ENCODE results near the gene TNFAIP6. TPM values are rescaled to one million over a fixed set of nuclear protein-coding genes. Genes with fewer than 3 reads are reported as not detected.

TNFAIP6 gene
- total RNA-seq, 4 donors from 2014 or later = 0.33 to 1.1 (median 0.83) TPM; not detected in 1

- Histone ChIP-seq H3K27ac (no peak overlapping the region), H3K36me3 (no peaks in the 10 kb centered on the region), H3K4me3 (replicated peaks in 1 of 3) (no peak overlapping the region), H3K27me3 (no peaks in the 10 kb centered on the region), H3K4me1 (no peaks in the 10 kb centered on the region), H3K9me3 (no peaks in the 10 kb centered on the region)
- WGBS, 2 donors = 73 to 85% methylated on average over 4 of the region's 4 CpGs
- TF ChIP-seq CTCF (IDR thresholded peaks at IDR 0.05) (no peak), POLR2A (IDR thresholded peaks at IDR 0.05) (no peak)
- intact Hi-C loops (cut with DNase I) = no loop called here
- no peak for DNase-seq
Measured at GRCh38 chr2:151359768-151360461, 2.5 kb downstream of the TNFAIP6 start.

- Histone ChIP-seq H3K27ac (no peak overlapping the region), H3K36me3 (no peaks in the 10 kb centered on the region), H3K4me3 (replicated peaks in 1 of 3) (no peak overlapping the region), H3K9me3 (no peaks in the 10 kb centered on the region), H3K4me1 (no peaks in the 10 kb centered on the region), H3K27me3 (no peaks in the 10 kb centered on the region)
- no peak for TF ChIP-seq CTCF (IDR thresholded peaks at IDR 0.05)
- no peak for TF ChIP-seq POLR2A (IDR thresholded peaks at IDR 0.05)
- intact Hi-C loops (cut with DNase I) = no loop called here
- 89 to 90% methylated on average over 3 of the region's 3 CpGs for WGBS, 2 donors
- no peak for DNase-seq
Measured at GRCh38 chr2:151361674-151362370, 4.4 kb downstream of the TNFAIP6 start.

- Histone ChIP-seq H3K4me3 (replicated peaks in 1 of 3) (no peak overlapping the region), H3K36me3 (no peaks in the 10 kb centered on the region), H3K27ac (no peak overlapping the region), H3K9me3 (no peaks in the 10 kb centered on the region), H3K27me3 (no peaks in the 10 kb centered on the region), H3K4me1 (no peaks in the 10 kb centered on the region)
- WGBS, 2 donors = 60 to 83% methylated on average over 8 of the region's 8 CpGs
- no peak for DNase-seq
- TF ChIP-seq POLR2A (IDR thresholded peaks at IDR 0.05) (no peak), CTCF (IDR thresholded peaks at IDR 0.05) (no peak)
- intact Hi-C loops (cut with DNase I) = no loop called here
Measured at GRCh38 chr2:151363709-151364108, 6.3 kb downstream of the TNFAIP6 start.

- H3K4me3 ChIP-seq (replicated peaks in 1 of 3) = no peak overlapping the region
- no peaks in the 10 kb centered on the region for H3K9me3 ChIP-seq
- no peak for DNase-seq
- no peaks in the 10 kb centered on the region for H3K4me1 ChIP-seq
- no peak for TF ChIP-seq POLR2A (IDR thresholded peaks at IDR 0.05)
- no peak for TF ChIP-seq CTCF (IDR thresholded peaks at IDR 0.05)
- H3K36me3 ChIP-seq = no peaks in the 10 kb centered on the region
- no peak overlapping the region for H3K27ac ChIP-seq
- intact Hi-C loops (cut with DNase I) = no loop called here
- no peaks in the 10 kb centered on the region for H3K27me3 ChIP-seq
- 88 to 91% methylated on average over 2 of the region's 2 CpGs for WGBS, 2 donors
Measured at GRCh38 chr2:151367571-151367970, 10.2 kb downstream of the TNFAIP6 start.

GRCh38 chr2:151374436-151374835 lies 17.0 kb downstream of the TNFAIP6 start:
- Histone ChIP-seq H3K27ac (no peak overlapping the region), H3K36me3 (no peaks in the 10 kb centered on the region), H3K9me3 (no peaks in the 10 kb centered on the region), H3K4me3 (replicated peaks in 1 of 3) (no peak overlapping the region), H3K4me1 (no peaks in the 10 kb centered on the region), H3K27me3 (no peaks in the 10 kb centered on the region)
- intact Hi-C loops (cut with DNase I) = no loop called here
- TF ChIP-seq POLR2A (IDR thresholded peaks at IDR 0.05) (no peak), CTCF (IDR thresholded peaks at IDR 0.05) (no peak)
- DNase-seq = no peak
- 70 to 71% methylated on average over 3 of the region's 3 CpGs for WGBS, 2 donors
